GM15510 (cell line): ENCODE measurements around the gene ITGAX.

ENCODE experiments used
- POLR2A ChIP-seq: IDR thresholded peaks from 3 replicates; pipeline ENCODE4 v1.6.1; 2011; ENCODE audit warnings: borderline replicate concordance; ENCODE audit not compliant: insufficient read length; ENCODE audit errors: extremely low read depth

The ITGAX gene

DNA sequence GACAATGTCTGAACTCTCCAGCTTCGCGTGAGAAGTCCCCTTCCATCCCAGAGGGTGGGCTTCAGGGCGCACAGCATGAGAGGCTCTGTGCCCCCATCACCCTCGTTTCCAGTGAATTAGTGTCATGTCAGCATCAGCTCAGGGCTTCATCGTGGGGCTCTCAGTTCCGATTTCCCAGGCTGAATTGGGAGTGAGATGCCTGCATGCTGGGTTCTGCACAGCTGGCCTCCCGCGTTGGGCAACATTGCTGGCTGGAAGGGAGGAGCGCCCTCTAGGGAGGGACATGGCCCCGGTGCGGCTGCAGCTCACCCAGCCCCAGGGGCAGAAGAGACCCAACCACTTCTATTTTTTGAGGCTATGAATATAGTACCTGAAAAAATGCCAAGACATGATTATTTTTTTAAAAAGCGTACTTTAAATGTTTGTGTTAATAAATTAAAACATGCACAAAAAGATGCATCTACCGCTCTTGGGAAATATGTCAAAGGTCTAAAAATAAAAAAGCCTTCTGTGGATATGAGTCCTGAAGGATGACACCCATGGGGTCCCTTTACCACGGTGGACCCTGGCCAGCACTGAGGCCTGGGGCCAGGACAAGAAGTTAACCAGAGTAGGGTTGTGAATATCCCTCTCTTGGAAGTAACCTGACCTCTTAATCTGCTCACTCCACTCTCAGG, 27.6 kb downstream of the ITGAX start:
- no peak for TF ChIP-seq POLR2A

DNA sequence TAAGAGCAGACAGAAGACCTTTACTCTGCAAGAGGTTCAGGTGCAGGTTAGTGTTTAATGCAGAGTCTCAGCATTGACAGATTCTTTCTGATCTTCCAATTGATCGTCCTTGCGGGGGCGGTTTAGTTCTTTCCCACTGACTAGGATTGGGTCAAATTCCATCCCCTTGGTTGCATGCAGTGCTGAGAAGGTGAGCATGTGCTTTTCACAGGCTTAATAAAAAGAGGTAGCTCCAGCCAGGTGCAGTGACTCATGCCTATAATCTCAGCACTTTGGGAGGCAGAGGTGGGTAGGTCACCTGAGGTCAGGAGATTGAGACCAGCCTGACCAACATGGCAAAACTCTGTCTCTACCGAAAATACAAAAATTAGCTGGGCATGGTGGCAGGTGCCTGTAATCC, 30.7 kb downstream of the ITGAX start:
- TF ChIP-seq POLR2A = no peak

DNA sequence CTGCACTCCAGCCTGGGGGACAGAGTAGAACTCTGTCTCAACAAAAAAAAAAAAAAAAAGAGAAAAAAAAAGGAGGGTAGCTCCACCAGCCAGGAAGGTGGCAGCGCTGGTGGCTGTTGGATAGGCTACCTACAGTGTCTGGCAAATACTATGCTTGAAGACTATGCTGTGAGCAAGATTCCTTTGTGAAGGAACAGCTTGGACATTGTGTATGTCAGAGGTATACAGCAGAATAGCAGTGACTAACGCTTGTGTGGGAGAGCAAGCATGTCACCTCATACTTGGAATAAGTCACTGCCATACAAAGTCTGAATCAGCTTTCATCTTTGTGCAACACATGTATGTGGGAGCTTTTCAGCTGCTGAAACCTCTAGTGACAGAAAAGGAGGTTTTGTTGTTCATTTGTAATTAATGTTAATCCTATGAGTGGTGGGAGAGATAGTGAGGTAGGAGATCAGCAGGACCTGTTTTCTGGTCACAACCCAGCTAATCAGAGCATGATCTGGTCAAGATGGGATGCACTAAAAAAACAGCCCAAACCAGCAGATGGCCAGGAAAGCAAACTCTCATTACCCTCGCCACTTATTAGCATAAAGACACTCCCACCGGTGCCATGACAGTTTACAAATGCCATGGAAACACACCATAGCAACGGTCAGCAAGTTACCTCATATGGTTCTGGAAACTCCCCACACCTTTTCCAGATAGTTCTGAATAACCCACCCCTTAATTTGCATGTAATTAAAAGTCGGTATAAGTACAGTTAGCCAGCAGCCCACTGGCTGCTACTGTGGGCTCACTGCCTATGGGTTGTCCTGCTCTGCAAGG, 31.4 kb downstream of the ITGAX start:
- no peak for TF ChIP-seq POLR2A

DNA sequence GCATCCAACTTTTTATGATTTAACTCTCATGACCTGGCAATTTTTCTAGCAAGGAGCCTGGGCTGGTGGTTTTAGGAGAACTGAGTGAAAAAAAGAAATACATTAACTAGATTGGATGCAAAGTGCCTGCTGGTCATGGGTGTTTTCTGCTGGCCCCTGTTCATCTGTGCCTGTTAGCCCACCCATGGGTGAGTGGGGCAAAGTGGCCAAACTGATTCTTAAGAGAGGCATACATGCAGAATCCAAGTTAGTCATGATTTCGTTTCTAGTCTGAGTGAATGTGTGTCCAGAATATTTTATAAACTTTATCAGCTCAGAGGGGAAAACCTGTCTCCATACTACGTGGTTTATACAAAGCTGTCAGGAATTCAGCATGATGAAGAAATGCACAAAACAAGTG, 33.6 kb downstream of the ITGAX start:
- no peak for TF ChIP-seq POLR2A

DNA sequence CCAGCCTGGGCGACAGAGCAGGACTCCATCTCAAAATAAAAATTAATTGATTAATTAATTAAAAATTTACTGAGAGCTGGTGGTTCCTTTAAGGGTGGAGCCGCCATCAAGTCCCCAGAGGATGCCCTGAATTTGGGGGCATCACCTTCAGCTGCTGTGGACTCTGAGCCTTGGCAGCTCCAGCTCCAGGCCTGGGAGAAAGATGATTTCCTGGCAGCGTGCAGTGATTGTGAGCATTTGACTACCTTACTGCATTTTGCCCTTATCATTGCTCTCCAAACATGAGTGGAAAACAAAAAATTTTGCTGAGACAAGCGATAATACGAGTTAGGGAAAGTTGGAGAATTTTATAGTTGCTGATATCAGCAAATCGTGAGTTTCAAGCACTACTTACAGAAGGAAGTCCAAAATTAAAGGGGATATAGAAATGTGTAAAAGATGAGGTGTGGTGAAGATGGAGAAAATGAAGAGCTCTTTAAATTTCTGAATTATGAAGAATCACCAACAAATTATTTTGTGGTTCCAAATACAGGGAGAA, 35.6 kb downstream of the ITGAX start:
- TF ChIP-seq POLR2A = no peak

DNA sequence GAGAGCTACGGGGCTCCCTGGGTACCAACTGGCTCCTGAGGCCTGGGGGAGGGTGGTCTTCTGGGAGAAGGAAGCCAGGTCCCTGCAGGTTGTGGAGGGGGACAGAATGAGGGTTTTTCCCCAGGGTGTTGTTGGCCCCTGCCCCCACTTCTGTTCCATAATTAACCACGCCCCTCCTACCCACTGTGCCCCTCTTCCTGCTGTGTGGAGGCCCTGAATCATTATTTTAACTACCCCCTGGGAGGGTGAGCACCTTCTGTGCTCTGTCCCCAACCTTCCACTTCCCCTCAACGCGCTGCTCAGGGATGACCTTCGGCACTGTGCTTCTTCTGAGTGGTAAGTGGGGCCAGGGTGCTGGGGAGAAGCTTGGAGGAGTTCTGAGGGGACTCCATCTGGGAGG, 38.1 kb downstream of the ITGAX start, which contains the start of gene ITGAD:
Gene ITGAD (plus strand): TSS at position 280 of the 400 bp plus-strand sequence. CDS start 26 bp downstream, at position 306.
- TF ChIP-seq POLR2A = no peak

DNA sequence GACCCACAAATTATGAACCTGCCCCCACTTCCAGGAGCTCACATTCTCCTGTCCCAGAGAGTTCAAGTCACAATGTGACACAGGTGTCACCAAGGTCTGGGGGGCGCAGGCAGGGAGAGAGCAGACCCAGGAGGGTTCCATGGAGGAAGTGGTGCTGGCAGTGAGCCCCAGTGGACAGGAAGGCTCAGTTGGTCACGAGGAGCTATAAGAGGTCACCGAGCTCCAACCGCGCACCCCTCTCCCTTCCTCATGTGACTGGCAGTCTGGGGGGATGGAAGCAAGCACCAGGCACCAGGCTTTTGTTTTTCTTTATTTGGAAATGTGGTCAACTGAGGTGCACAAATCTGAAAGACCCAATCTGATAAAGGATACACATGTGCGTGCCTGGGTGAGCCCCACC, 40.7 kb downstream of the ITGAX start:
- no peak for TF ChIP-seq POLR2A

DNA sequence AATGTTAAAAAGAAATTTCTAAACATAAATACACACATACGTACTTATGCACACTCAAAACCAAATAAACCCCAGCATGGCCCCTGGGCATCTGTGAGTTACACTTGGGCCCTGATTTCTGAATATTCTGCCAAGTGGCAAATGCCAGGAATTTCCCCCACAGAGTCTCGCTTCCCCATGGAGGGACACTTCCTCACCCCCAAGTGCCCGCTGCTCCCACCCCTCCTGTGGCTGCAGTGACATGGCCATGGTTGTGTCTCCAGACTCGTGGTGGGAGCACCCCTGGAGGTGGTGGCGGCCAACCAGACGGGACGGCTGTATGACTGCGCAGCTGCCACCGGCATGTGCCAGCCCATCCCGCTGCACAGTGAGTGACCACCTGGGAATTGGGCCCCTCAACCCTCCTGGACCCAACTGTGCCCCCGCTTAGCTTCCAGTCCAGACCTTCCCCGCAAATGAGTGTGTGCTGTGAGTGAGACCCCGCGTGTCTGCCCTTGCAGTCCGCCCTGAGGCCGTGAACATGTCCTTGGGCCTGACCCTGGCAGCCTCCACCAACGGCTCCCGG, 42.2 kb downstream of the ITGAX start:
- no peak for TF ChIP-seq POLR2A

DNA sequence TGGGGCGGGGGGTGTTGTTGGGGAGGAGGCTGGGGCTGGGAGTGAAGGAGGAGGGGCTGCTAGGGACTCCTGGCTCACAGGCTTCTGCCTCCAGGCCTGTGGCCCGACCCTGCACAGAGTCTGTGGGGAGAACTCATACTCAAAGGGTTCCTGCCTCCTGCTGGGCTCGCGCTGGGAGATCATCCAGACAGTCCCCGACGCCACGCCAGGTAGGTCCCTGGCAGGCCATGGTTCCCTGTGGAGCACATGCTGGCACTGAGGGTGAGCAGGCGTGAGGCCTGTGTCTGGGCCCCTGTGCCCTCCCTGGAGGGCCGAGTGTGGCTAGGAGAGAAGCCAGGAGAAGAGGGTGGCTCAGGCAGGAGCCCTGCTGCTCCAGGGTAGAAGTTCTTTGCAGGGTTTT, 42.7 kb downstream of the ITGAX start:
- TF ChIP-seq POLR2A = no peak

DNA sequence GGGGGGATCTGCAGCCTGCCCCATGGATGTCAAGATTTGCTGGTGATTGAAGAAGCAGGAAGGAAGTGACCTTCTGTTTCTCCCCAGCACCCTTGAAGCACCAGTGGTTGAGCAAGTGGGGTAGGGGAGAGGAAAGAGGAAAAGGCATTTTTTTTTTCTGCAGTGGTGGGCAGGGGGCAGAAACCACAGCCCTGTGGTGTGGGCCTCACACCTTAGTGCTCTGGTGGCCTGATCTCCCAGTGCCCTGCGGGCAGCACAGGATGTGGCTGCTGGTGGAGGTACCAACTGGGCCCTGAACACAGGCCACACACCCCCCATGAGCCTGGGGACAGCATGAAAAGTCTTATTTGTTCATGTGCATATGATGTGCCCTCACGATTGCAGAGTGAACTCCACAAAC, 45.2 kb downstream of the ITGAX start:
- no peak for TF ChIP-seq POLR2A

DNA sequence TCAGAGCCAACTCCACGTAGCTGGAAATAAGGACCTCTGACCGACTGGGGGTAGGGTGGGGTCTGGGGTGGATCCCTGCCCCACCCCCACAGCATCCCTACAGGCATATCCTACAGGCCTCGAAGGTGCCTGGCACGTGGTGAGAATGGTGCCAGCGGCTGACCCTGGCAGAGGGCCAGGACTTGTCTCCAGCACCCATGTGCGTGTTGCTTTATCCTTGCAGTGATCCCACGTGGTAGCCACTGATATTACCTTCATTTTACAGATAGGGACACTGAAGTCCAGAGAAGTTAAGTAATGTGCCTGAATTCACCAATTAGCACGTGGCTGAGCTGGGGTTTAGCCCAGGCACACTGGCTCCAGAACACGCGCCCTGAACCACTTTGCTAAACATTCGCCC, 46.5 kb downstream of the ITGAX start:
- no peak for TF ChIP-seq POLR2A

DNA sequence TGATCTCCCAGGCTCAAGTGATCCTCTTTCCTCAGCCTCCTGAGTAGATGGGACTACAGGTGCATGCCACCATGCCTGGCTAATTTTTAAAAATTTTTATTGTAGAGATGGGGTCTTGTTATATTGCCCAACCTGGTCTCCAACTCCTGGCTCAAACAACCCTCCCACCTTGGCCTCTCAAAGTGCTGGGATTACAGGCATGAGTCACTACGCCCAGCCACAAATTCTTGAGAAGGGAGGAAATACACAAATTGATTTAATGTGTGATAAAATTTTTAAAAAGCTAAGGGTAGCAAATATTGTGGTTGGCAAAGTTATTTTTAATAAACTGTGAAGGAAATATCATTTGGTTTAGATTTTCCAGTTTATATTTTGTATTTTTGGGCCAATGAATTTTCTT, 47.7 kb downstream of the ITGAX start:
- no peak for TF ChIP-seq POLR2A

DNA sequence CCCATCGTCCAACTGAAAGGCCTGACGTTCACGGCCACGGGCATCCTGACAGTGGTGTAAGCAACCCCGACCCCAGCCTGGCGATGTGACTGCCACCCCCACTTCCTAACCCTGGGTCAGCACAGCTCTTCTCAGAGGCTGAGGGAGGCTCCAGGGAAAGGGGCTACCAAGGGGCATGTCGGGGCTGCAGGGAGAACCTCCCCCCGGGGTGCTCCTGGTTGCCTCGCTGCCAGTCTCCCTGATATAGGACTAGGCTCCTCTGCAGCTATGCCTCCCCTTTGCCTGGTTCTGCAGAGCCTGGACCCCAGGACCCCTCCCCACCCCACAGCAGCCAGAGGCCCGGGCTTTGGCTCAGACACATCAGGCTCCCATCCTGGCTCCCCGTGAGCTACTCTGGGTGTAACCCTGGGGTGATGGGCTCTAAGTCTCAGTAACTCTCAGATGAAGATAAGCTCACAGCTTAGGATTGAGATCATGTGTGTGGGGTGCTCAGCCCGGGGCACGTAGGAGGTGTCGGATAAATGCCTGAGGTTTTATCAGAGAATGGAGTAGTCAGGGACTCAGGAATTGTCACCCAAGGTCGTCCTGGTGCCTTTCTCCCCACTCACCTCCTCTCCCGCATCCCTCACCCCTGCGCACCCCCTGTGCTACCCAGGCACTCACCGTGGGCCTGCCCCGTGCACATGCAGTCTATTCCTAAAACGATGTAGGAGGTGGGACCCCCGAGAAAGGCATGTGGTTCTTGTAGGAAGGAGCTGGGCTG, 48.8 kb downstream of the ITGAX start:
- TF ChIP-seq POLR2A = no peak

DNA sequence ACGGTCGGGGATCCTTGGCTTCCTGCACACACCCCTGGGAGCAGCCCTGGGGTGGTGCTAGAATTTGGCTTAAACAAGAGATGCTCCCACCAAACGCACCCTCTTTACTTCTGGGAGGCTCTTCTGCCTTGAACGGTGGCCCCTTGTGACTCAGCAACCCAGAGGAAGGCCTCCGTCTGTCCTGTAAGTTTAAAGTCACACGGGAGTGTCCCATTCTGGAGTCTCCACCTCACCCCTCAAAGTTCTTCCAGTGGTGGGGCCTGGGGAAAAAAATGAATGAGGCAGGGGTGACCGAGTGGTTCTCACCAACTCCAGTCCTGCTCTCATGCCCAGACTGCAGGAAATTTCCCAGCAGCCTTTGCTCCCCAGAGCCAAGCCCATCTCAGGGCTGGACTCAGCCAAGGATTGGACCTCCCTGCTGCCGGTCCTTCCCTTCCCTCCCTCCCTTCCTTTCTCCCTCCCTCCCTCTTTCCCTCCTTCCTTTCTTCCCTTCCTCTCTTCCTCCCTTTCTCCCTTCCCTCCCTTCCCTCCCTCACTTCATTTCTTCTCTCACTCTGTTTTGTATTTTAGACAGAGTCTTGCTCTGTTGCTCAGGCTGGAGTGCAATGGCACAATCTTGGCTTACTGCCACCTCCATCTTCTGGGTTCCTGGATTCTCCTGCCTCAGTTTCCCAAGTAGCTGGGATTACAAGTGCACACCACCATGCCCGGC, 49.5 kb downstream of the ITGAX start:
- TF ChIP-seq POLR2A = no peak
